Endothelial cell of umbilical vein (primary cell): ENCODE results near the gene KCTD19. TPM values are rescaled to one million over a fixed set of nuclear protein-coding genes. Genes with fewer than 3 reads are reported as not detected.
A peak's percentile ranks its signal among the peaks of the same experiment; 100 is the strongest.

Source experiments
- BruUV-seq: library from RNA; stranded (reverse); fragments of 400-500 nt; replicated peaks from 2 replicates; lab custom pipeline; 2021; lab: Mats Ljungman, UMichigan
- CTCF ChIA-PET: fragments of 300-600, 350-600 bp; sonication (Branson Sonifier 250); formaldehyde crosslinking; loops from one replicate; lab custom pipeline; 2021; ENCODE audit warnings: antibody characterized with exemption, inconsistent platforms; lab: Charles Lee
- POLR2A ChIA-PET: fragments of 300-600, 350-600 bp; sonication (Branson Sonifier 250); formaldehyde crosslinking; loops from one replicate; lab custom pipeline; 2021; ENCODE audit warnings: antibody characterized with exemption, inconsistent platforms; lab: Charles Lee
- DNase-seq: peaks from one replicate; pipeline ENCODE4 v3.0.0-alpha.2; 2011; ENCODE audit warnings: low read depth, low spot score
- FAIRE-seq: peaks from 2 replicates; lab custom pipeline; 2011; peaks lifted over from hg19 to GRCh38; lab: Jason Lieb, UNC
- H2AFZ ChIP-seq: 2 replicates; pipeline ENCODE4 v1.6.0; 2012; ENCODE audit warnings: low read depth, low read length, control low read depth, inconsistent platforms
- H3K27ac ChIP-seq: 2 replicates; pipeline ENCODE4 v1.5.1; 2011; ENCODE audit warnings: low read depth, mild to moderate bottlenecking, control low read depth, low read length, moderate library complexity; ENCODE audit not compliant: insufficient read depth
- H3K27me3 ChIP-seq, 2 experiments: 2 replicates each; pipeline versions ENCODE4 v1.6.0 to v1.6.1; 2011; ENCODE audit warnings: low read length in 2 of 2, mixed read lengths in 1 of 2; ENCODE audit not compliant: control insufficient read depth in 2 of 2, insufficient read depth in 2 of 2
- H3K36me3 ChIP-seq, 2 experiments: 2 replicates in 1 of 2; 3 replicates in 1 of 2; pipeline ENCODE4 v1.5.1; 2011; ENCODE audit warnings: low read length in 2 of 2, mild to moderate bottlenecking in 1 of 2, moderate library complexity in 1 of 2; ENCODE audit not compliant: control insufficient read depth in 2 of 2, insufficient read depth in 2 of 2; ENCODE audit errors: extremely low read depth in 1 of 2
- H3K4me1 ChIP-seq: 3 replicates; pipeline ENCODE4 v1.5.1; 2011; ENCODE audit warnings: mild to moderate bottlenecking, low read length; ENCODE audit not compliant: control insufficient read depth, insufficient read depth; ENCODE audit errors: extremely low read depth
- H3K4me2 ChIP-seq: 2 replicates; pipeline ENCODE4 v1.6.1; 2011; ENCODE audit warnings: low read length, control low read depth, mixed read lengths; ENCODE audit not compliant: insufficient read depth
- H3K4me3 ChIP-seq, 3 experiments: fragments of 200-600 bp in 1 of 3; sonication (generic), shearing (Covaris generic) in 1 of 3; replicated peaks in 1 of 3; 2 replicates each; pipeline ENCODE4 v1.5.1; 2011 to 2016; ENCODE audit warnings: control low read depth in 3 of 3, low read length in 3 of 3, mild to moderate bottlenecking in 2 of 3, inconsistent platforms in 1 of 3, low read depth in 1 of 3, moderate library complexity in 1 of 3; ENCODE audit not compliant: insufficient read depth in 1 of 3
- H3K79me2 ChIP-seq: 2 replicates; pipeline ENCODE4 v1.6.0; 2012; ENCODE audit warnings: low read length, inconsistent platforms; ENCODE audit not compliant: control insufficient read depth, insufficient read depth
- H3K9ac ChIP-seq: replicated peaks from 2 replicates; pipeline ENCODE3; 2011; ENCODE audit warnings: low read length, control low read depth; ENCODE audit not compliant: insufficient read depth; ENCODE audit errors: extremely low read depth
- H3K9me1 ChIP-seq: replicated peaks from 3 replicates; pipeline ENCODE4 v1.6.0; 2011; ENCODE audit warnings: mild to moderate bottlenecking, low read length; ENCODE audit not compliant: control insufficient read depth, insufficient read depth; ENCODE audit errors: extremely low read depth
- H3K9me3 ChIP-seq: replicated peaks from 2 replicates; pipeline ENCODE4 v1.5.1; 2012; ENCODE audit warnings: low read length, inconsistent platforms; ENCODE audit not compliant: control insufficient read depth, insufficient read depth
- H4K20me1 ChIP-seq: replicated peaks from 2 replicates; pipeline ENCODE3; 2011; ENCODE audit warnings: mild to moderate bottlenecking, low read length; ENCODE audit not compliant: control insufficient read depth, insufficient read depth; ENCODE audit errors: extremely low read depth
- CTCF ChIP-seq, 2 donors: IDR thresholded peaks; 1 replicate in 1 of 2; 2 replicates in 1 of 2; pipeline ENCODE4 v1.5.1; 2011; ENCODE audit warnings: low read length in 2 of 2, mild to moderate bottlenecking in 2 of 2, moderate library complexity in 2 of 2, control low read depth in 1 of 2, inconsistent platforms in 1 of 2, low read depth in 1 of 2; ENCODE audit not compliant: insufficient read depth in 1 of 2; ENCODE audit errors: extremely low read depth in 1 of 2
- EZH2 ChIP-seq: IDR thresholded peaks from 2 replicates; pipeline ENCODE4 v1.6.1; 2012; ENCODE audit warnings: borderline replicate concordance, low read depth, mild to moderate bottlenecking, moderate library complexity, low read length, inconsistent platforms; ENCODE audit not compliant: severe bottlenecking
- FOS ChIP-seq: IDR thresholded peaks from 2 replicates; pipeline ENCODE4 v1.6.1; 2011; ENCODE audit warnings: mild to moderate bottlenecking, low read length, moderate library complexity, borderline replicate concordance; ENCODE audit not compliant: insufficient read depth
- GATA2 ChIP-seq: IDR thresholded peaks from 2 replicates; pipeline ENCODE4 v1.7.0; 2011; ENCODE audit warnings: low read depth, mild to moderate bottlenecking, moderate library complexity, mixed read lengths, low read length; ENCODE audit not compliant: insufficient read length, insufficient read depth
- JUN ChIP-seq: IDR thresholded peaks from 2 replicates; pipeline ENCODE4 v1.6.1; 2011; ENCODE audit warnings: borderline replicate concordance, low read depth; ENCODE audit not compliant: insufficient read length, insufficient read depth
- MAX ChIP-seq: IDR thresholded peaks from 2 replicates; pipeline ENCODE4 v1.6.1; 2011; ENCODE audit not compliant: insufficient read depth, insufficient read length
- MYC ChIP-seq: IDR thresholded peaks from one replicate; pipeline ENCODE4 v1.6.1; 2011; ENCODE audit warnings: mild to moderate bottlenecking, low read depth, low read length
- POLR2A ChIP-seq: IDR thresholded peaks from 2 replicates; pipeline ENCODE4 v1.6.1; 2012; ENCODE audit warnings: low read depth, mild to moderate bottlenecking, control low read depth, low read length
- POLR2AphosphoS5 ChIP-seq: IDR thresholded peaks from 2 replicates; pipeline ENCODE4 v1.6.1; 2012; ENCODE audit warnings: low read depth, mild to moderate bottlenecking, control low read depth, low read length, moderate library complexity; ENCODE audit not compliant: insufficient read depth
- dilution Hi-C: fragments of 300-500 bp; cut with MboI; formaldehyde crosslinking; loops from one replicate; pipeline ENCODE4 v1.15.0; 2019; ENCODE audit warnings: low sequenced_read_pairs; ENCODE audit not compliant: extremely low pct_ligation_motif_present
- intact Hi-C: fragments of 100-400 bp; cut with micrococcal nuclease; formaldehyde crosslinking; loops from one replicate; pipeline ENCODE4 v1.10.0; 2022
- polyA plus RNA-seq, 4 experiments: library from polyadenylated mRNA; depleted of rRNA in 3 of 4; stranded (reverse) in 3 of 4; unstranded in 1 of 4; fragments of >200 nt; gene quantifications; 2 replicates each; pipeline versions ENCODE4 v1.2.1 to v1.2.3, GENCODE V29; 2011 to 2012; ENCODE audit warnings: missing spikeins in 1 of 4
- total RNA-seq: library from RNA; stranded (reverse); gene quantifications from 2 replicates; pipeline ENCODE4 v1.2.3, GENCODE V29; 2021

KCTD19 gene
- total and polyA plus RNA-seq, 2 donors (not counting 3 experiments of a cell fraction or from before 2014, with no cell fraction given): 0.21 to 0.44 TPM

- Histone ChIP-seq H3K27ac (peak overlapping the region; percentile 27), H4K20me1 (no peaks in the 10 kb centered on the region), H3K9me3 (no peaks in the 10 kb centered on the region), H3K4me2 (peak overlapping the region; percentile 45), H3K4me3 (no peak overlapping the region), H3K4me1 (peaks cover 17% of the 10 kb centered on the region), H3K79me2 (no peaks in the 10 kb centered on the region), H3K27me3 (peaks cover 0 to under 1% of the 10 kb centered on the region in 2 experiments), H3K36me3 (no peaks in the 10 kb centered on the region), H3K9ac (no peak overlapping the region), H3K9me1 (no peaks in the 10 kb centered on the region), H2AFZ (no peak overlapping the region)
- BruUV-seq: no TSS peak
- TF ChIP-seq POLR2AphosphoS5 (no peak), FOS (peak; percentile 31), POLR2A (no peak), JUN (no peak), EZH2 (no peak), GATA2 (no peak)
- CTCF ChIA-PET: interaction anchor here (1.1 to 1.6 kb wide), 3 partner anchors 15 to 69 kb away, joined by 4 read pairs; no protein-coding TSS in a partner anchor
- intact Hi-C loops: no loop called here
- POLR2A ChIA-PET: no interaction called here
- FAIRE-seq (peak; percentile 84), DNase-seq (peak; percentile 34)
- dilution Hi-C loops: no loop called here
Observed at GRCh38 chr16:67329901-67330300, 3.4 kb upstream of the KCTD19 start.

GRCh38 chr16:67327743-67328142 is 1.2 kb upstream of the KCTD19 start:
- ChIA-PET POLR2A (interaction anchor here (0.5 to 0.7 kb wide), 2 partner anchors 21 to 193 kb away, joined by 3 to 4 read pairs; no protein-coding TSS in a partner anchor), CTCF (interaction anchor here (1.2 to 3.9 kb wide), 12 partner anchors 11 to 101 kb away, joined by 4 to 39 read pairs (median 12); partner anchors contain the start of gene TPPP3)
- BruUV-seq: no TSS peak
- dilution Hi-C loops (no loop called here), intact Hi-C loops (no loop called here)
- H3K79me2 ChIP-seq: no peaks in the 10 kb centered on the region
- DNase-seq: no peak
- peaks cover 9 to 13% of the 10 kb centered on the region in 2 experiments for H3K27me3 ChIP-seq
- no peaks in the 10 kb centered on the region for H3K9me3 ChIP-seq
- no peak overlapping the region for H3K9ac ChIP-seq
- H2AFZ ChIP-seq: peak overlapping the region; percentile 40
- no peaks in the 10 kb centered on the region for H4K20me1 ChIP-seq
- no peak for FAIRE-seq
- TF ChIP-seq JUN: no peak
- TF ChIP-seq GATA2: no peak
- no peak for TF ChIP-seq MAX
- no peak for TF ChIP-seq EZH2
- no peak for TF ChIP-seq POLR2AphosphoS5
- TF ChIP-seq CTCF (IDR thresholded peaks at IDR 0.05; ENCODE audit: extremely low read depth in 1 of 2, insufficient read depth in 1 of 2, low read depth in 1 of 2, low read length in 2 of 2): no peak
- TF ChIP-seq MYC: no peak
- no peak for TF ChIP-seq FOS
- TF ChIP-seq POLR2A: no peak
- no peaks in the 10 kb centered on the region for H3K36me3 ChIP-seq
- H3K4me1 ChIP-seq: peaks cover 17% of the 10 kb centered on the region
- H3K9me1 ChIP-seq: no peaks in the 10 kb centered on the region
- H3K4me2 ChIP-seq: no peak overlapping the region
- H3K4me3 ChIP-seq: no peak overlapping the region
- H3K27ac ChIP-seq: no peak overlapping the region
